SHP77 (cell line): Measurements from ENCODE around the gene ADCY6.
A peak's percentile ranks its signal among the peaks of the same experiment; 100 is the strongest.

ENCODE experiments used
- DNase-seq, 2 experiments: peaks; one replicate each; lab custom pipeline; 2025; lab: John Stamatoyannopoulos, UW

The ADCY6 gene

GRCh38 chr12:48788854-48789775, at the start of gene ADCY6:
TSS of gene ADCY6 (minus strand) at chr12:48789089. CDS start at chr12:48783434, 5,655 bp downstream.
- DNase-seq, result no peak

GRCh38 chr12:48838048-48838447, 49.2 kb upstream of the ADCY6 start:
- no peak for DNase-seq

- DNase-seq, result no peak
These were observed 43.6 kb upstream of the ADCY6 start for GRCh38 chr12:48832321-48833060.

- no peak for DNase-seq
These were observed 42.4 kb upstream of the ADCY6 start for GRCh38 chr12:48831257-48831656.

- DNase-seq, result no peak
These were observed 40.1 kb upstream of the ADCY6 start for GRCh38 chr12:48828841-48829575.

DNA sequence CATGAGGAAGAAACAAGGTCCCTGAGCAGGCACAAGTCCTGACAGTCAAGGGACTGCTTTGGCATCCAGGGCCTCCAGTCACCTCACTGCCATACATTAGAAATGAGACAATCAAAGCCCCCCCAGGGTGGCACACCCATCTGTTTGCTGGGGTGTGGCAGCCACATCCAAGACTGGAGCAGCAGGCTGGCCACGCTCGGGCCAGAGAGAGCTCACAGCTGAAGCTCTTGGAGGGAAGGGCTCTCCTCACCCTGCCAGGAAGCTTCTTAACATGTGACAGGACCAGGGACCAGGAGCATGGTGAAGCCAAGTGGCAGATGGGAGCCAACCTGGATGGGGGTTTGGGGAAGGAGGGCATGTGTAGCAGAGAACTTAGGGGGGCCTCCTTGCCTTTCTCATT, 39.4 kb upstream of the ADCY6 start:
- DNase-seq, result no peak

GRCh38 chr12:48827513-48828096, 38.7 kb upstream of the ADCY6 start:
- DNase-seq, result no peak

DNA sequence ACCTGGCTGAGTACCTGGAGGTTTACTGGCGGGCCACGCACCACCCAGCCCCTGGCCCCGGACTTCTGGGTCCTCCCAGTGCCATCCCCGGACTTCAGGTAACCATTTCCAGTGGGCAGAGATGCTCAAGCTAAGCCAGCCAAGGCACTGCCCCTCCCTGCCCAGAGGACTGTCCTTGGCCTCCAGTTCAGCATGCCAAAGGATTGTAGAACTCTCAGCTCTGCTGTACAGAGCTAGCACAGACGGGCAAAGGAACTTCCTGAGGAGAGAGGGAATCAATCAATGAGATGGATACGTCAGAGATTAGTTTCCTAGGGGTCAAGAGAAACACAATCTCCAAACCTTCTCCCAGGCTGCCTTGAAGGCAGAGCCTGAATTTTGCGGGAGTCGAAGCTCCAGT, 38.1 kb upstream of the ADCY6 start:
- no peak for DNase-seq

DNA sequence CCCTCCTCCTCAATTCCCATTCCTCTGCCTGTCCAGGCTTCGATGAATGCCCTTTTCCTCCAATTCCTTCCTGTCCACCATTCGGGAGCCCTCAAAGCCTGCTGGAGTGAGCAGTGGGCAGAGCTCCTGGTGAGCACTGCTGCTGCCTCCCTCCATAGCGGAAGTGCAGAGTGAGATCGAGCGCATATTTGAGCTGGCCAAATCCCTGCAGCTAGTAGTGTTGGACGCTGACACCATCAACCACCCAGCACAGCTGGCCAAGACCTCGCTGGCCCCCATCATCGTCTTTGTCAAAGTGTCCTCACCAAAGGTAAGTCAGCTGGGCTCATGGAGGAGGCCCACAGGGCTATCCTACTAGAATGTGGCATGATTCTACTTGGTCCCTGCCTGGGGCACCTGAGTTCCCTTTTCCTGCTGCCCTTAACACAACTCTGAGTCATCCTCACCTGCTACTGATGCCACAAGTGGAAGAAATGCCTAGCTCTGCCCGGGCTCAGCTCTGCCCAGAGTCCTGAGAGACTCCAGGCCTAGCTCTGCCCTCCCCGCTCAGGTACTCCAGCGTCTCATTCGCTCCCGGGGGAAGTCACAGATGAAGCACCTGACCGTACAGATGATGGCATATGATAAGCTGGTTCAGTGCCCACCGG, 37.4 kb upstream of the ADCY6 start:
- no peak for DNase-seq

DNA sequence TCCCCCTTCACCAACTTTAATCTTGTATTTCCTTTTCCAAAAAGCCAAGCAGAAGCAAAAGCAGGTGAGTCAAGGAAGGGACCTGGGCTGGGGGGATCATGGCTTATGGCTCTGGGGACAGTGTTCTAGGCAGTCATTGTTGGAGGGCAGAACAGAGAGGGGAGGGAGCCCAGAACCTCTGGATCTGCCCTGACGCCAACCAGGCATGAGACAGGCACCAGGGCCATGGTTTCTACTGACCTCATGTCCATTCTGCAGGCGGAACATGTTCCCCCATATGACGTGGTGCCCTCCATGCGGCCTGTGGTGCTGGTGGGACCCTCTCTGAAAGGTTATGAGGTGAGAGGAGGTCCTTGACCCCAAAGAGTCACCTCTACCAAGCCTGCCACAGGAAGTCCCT, 36.0 kb upstream of the ADCY6 start:
- no peak for DNase-seq

- DNase-seq, result no peak
These were observed 35.2 kb upstream of the ADCY6 start for GRCh38 chr12:48824112-48824511.

GRCh38 chr12:48823281-48823680, 34.4 kb upstream of the ADCY6 start:
- no peak for DNase-seq

DNA sequence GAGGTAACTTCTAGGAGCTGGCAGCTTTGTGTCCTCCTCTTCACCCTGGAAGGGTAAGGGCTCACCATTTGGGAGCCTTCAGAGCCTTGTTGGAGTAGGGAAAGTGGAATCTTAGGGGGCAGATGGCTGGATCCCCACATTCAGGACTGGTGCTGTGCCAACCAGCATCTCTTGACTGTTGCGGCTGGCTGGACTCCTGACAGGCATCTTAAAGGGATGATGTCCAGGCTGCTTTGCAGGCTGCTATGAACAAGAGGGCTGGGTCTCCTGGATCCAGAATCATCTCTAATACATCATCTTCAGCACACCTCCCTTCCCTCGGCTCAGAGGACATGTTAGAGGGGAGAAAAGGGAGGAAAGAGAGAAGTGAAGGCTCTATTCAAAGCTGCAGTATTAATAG, 33.8 kb upstream of the ADCY6 start:
- DNase-seq, result no peak

GRCh38 chr12:48822139-48822538, 33.2 kb upstream of the ADCY6 start:
- no peak for DNase-seq

DNA sequence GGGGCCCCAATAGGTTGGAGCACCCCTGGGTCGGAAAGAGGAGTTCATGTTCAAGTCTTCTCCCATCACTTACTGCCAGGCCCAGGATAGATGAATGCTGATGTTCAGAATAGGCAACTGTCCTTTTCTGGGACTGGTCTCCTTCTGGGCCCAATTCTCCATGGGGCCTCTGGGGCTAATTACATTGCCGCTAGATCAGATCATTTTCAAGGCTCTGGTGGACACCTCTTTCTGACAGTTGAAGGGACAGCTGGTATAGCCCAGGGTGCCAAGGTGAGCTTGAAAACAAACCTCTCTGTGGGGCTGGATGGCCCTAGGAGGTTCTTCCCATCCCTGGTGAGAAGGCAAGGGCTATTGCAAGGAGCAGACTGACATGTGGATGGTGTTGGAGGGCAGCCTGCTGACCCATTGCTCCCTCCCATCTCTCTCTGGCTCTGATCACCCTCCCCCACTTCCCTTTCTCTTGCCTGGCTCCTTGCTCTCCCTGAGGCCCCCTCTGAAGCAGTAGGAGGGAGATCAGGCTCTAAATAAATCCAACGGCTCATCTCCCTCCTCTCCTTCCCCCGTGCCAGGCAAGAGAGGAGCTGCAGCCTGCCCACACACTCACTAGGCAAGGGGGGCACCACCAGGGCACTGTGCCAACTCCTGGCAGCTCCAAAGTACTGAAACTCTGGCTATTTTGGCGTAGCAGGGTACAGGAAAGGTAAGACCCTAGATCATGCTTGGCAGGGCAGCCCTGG, 31.3 kb upstream of the ADCY6 start:
- no peak for DNase-seq

DNA sequence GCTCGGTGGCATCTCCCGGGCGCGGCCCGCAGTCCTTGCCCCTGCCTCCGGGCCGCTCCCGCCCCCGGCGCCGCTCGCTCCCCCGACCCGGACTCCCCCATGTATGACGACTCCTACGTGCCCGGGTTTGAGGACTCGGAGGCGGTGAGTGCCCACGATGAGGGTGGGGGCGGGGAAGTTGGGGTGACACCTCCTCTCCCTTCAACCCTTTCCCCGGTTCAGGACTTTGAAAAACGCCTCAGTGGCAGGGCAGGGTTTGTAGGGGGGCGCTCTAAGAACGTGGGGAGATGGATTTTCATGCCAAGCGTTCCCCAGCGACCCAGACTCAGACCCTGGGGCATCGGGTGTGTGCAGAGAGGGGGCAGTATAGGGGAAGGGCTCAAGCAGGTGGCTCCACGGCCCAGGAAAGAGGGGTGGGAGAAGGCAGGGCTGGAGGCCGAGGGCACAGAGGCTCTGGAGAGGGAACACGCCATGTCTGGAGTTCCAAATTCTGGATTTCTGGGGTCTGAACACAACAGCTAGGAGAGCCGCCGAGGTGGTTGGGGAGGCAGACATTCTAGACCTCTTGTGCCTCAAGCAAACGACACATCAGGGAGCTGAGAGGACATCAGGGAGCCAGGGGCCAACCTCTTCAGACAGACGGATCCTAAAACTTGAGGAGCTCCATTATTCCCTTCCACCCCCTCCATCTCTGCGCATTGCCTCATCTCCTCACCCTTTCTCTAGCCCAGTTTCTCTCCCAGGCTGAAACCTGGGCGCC, 30.1 kb upstream of the ADCY6 start:
- DNase-seq, result no peak

GRCh38 chr12:48817873-48818830, 29.3 kb upstream of the ADCY6 start, which contains the start of gene CACNB3:
TSS of gene CACNB3 (plus strand) at chr12:48818496. CDS start at chr12:48818930, 434 bp downstream.
- DNase-seq, result peak; percentile 50 to 65

DNA sequence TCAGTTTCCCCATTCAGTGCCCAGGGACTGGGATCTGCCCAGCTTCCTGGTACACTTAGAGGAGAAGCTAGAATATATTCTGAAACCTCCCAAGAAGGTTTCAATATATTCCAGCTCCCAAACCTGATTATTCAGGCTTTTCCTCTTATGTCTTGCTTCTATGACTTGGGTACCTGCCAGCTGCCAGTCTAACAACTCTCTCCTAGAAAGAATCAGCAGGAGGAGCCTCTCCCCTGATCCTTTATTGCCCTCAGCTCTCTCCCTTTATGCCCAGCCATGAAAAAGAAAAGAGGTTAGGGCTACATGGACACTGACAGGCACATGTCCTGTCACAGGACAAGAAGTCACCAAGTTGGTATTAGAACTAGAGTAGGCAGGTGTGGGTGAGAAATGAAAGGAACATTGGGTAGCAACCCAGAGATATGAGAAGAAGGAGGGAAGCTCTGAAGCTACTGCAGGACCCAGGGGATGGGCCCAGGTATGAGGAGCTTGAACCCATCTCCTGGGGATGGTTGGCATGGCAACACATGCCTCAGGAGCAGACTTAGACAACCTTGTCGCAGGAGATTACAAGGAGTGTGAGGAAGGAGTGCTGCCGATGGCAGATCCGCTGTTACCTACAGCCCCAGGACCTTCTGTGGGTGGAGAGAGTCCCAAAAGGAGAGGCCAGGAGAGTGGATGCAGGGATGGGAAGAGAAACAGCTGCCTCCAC, 27.4 kb upstream of the ADCY6 start:
- no peak for DNase-seq
